Measurements from ENCODE around the gene KLK4. TPM values are rescaled to one million over a fixed set of nuclear protein-coding genes. Genes with fewer than 3 reads are reported as not detected.

KLK4 gene
- total RNA-seq, 2 experiments from 2014 or later, result not detected

DNA sequence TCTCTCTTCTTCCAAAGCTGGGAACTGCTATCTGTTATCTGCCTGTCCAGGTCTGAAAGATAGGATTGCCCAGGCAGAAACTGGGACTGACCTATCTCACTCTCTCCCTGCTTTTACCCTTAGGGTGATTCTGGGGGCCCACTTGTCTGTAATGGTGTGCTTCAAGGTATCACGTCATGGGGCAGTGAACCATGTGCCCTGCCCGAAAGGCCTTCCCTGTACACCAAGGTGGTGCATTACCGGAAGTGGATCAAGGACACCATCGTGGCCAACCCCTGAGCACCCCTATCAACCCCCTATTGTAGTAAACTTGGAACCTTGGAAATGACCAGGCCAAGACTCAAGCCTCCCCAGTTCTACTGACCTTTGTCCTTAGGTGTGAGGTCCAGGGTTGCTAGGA is 51.3 kb downstream of the KLK4 start:
- H3K27ac ChIP-seq (ENCODE audit: low read depth, low read length, poor library complexity, severe bottlenecking), result no peak overlapping the region
- CTCF ChIA-PET (ENCODE audit: unreplicated experiment), result no interaction called here
- no peaks in the 10 kb centered on the region for H3K9me2 ChIP-seq (ENCODE audit: insufficient read depth, low read length)
- no peaks in the 10 kb centered on the region for H3K79me2 ChIP-seq (ENCODE audit: insufficient read depth, low read depth, low read length)
- BruUV-seq (replicated peaks), result no TSS peak
- H3K4me3 ChIP-seq (ENCODE audit: low read depth, low read length, poor library complexity, severe bottlenecking), result no peak overlapping the region
- no peaks in the 10 kb centered on the region for H4K20me1 ChIP-seq (ENCODE audit: insufficient read depth, low read length)
- no peaks in the 10 kb centered on the region for H3K36me3 ChIP-seq (ENCODE audit: insufficient read depth, low read length)
- H3K4me2 ChIP-seq (ENCODE audit: low read length), result no peak overlapping the region
- no peaks in the 10 kb centered on the region for H3K9me3 ChIP-seq (ENCODE audit: low read length)
- no peak overlapping the region for H2AFZ ChIP-seq (ENCODE audit: low read length)
- intact Hi-C loops (cut with micrococcal nuclease; ENCODE audit: unreplicated experiment), result no loop called here
- DNase-seq (ENCODE audit: low spot score), result no peak
- no peak for TF ChIP-seq EZH2phosphoT487 (IDR thresholded peaks at IDR 0.05; ENCODE audit: borderline replicate concordance, low read depth, low read length)
- TF ChIP-seq, protein P1, sequence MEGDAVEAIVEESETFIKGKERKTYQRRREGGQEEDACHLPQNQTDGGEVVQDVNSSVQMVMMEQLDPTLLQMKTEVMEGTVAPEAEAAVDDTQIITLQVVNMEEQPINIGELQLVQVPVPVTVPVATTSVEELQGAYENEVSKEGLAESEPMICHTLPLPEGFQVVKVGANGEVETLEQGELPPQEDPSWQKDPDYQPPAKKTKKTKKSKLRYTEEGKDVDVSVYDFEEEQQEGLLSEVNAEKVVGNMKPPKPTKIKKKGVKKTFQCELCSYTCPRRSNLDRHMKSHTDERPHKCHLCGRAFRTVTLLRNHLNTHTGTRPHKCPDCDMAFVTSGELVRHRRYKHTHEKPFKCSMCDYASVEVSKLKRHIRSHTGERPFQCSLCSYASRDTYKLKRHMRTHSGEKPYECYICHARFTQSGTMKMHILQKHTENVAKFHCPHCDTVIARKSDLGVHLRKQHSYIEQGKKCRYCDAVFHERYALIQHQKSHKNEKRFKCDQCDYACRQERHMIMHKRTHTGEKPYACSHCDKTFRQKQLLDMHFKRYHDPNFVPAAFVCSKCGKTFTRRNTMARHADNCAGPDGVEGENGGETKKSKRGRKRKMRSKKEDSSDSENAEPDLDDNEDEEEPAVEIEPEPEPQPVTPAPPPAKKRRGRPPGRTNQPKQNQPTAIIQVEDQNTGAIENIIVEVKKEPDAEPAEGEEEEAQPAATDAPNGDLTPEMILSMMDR (conservative IDR thresholded peaks at IDR 0.05; ENCODE audit: low read length), result no peak
- POLR2A ChIA-PET, result no interaction called here
- no peaks in the 10 kb centered on the region for H3K4me1 ChIP-seq (ENCODE audit: insufficient read depth, low read length, poor library complexity, severe bottlenecking)

DNA sequence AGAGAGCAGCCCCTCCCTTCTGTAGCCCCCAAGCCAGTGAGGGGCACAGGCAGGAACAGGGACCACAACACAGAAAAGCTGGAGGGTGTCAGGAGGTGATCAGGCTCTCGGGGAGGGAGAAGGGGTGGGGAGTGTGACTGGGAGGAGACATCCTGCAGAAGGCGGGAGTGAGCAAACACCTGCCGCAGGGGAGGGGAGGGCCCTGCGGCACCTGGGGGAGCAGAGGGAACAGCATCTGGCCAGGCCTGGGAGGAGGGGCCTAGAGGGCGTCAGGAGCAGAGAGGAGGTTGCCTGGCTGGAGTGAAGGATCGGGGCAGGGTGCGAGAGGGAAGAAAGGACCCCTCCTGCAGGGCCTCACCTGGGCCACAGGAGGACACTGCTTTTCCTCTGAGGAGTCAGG is 52.3 kb downstream of the KLK4 start:
- Histone ChIP-seq H3K4me2 (ENCODE audit: low read length) (no peak overlapping the region), H3K9me3 (ENCODE audit: low read length) (no peaks in the 10 kb centered on the region), H3K9me2 (ENCODE audit: insufficient read depth, low read length) (no peaks in the 10 kb centered on the region), H2AFZ (ENCODE audit: low read length) (no peak overlapping the region), H3K4me1 (ENCODE audit: insufficient read depth, low read length, poor library complexity, severe bottlenecking) (no peaks in the 10 kb centered on the region), H3K36me3 (ENCODE audit: insufficient read depth, low read length) (no peaks in the 10 kb centered on the region), H3K79me2 (ENCODE audit: insufficient read depth, low read depth, low read length) (no peaks in the 10 kb centered on the region), H4K20me1 (ENCODE audit: insufficient read depth, low read length) (no peaks in the 10 kb centered on the region), H3K4me3 (ENCODE audit: low read depth, low read length, poor library complexity, severe bottlenecking) (no peak overlapping the region), H3K27ac (ENCODE audit: low read depth, low read length, poor library complexity, severe bottlenecking) (no peak overlapping the region)
- DNase-seq (ENCODE audit: low spot score), result no peak
- CTCF ChIA-PET (ENCODE audit: unreplicated experiment), result no interaction called here
- no peak for TF ChIP-seq EZH2phosphoT487 (IDR thresholded peaks at IDR 0.05; ENCODE audit: borderline replicate concordance, low read depth, low read length)
- TF ChIP-seq, protein P1 (conservative IDR thresholded peaks at IDR 0.05; ENCODE audit: low read length), result no peak
- intact Hi-C loops (cut with micrococcal nuclease; ENCODE audit: unreplicated experiment), result no loop called here
- POLR2A ChIA-PET, result no interaction called here
- BruUV-seq (replicated peaks), result no TSS peak

DNA sequence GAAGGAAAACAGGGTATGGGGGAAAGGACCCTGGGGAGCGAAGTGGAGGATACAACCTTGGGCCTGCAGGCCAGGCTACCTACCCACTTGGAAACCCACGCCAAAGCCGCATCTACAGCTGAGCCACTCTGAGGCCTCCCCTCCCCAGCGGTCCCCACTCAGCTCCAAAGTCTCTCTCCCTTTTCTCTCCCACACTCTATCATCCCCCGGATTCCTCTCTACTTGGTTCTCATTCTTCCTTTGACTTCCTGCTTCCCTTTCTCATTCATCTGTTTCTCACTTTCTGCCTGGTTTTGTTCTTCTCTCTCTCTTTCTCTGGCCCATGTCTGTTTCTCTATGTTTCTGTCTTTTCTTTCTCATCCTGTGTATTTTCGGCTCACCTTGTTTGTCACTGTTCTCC is 53.8 kb downstream of the KLK4 start:
- no peaks in the 10 kb centered on the region for H4K20me1 ChIP-seq (ENCODE audit: insufficient read depth, low read length)
- no peaks in the 10 kb centered on the region for H3K4me1 ChIP-seq (ENCODE audit: insufficient read depth, low read length, poor library complexity, severe bottlenecking)
- no peak overlapping the region for H3K4me2 ChIP-seq (ENCODE audit: low read length)
- POLR2A ChIA-PET, result no interaction called here
- no peak overlapping the region for H3K27ac ChIP-seq (ENCODE audit: low read depth, low read length, poor library complexity, severe bottlenecking)
- no TSS peak for BruUV-seq (replicated peaks)
- no peak overlapping the region for H2AFZ ChIP-seq (ENCODE audit: low read length)
- H3K36me3 ChIP-seq (ENCODE audit: insufficient read depth, low read length), result no peaks in the 10 kb centered on the region
- no peak overlapping the region for H3K4me3 ChIP-seq (ENCODE audit: low read depth, low read length, poor library complexity, severe bottlenecking)
- CTCF ChIA-PET (ENCODE audit: unreplicated experiment), result no interaction called here
- H3K79me2 ChIP-seq (ENCODE audit: insufficient read depth, low read depth, low read length), result no peaks in the 10 kb centered on the region
- no peaks in the 10 kb centered on the region for H3K9me3 ChIP-seq (ENCODE audit: low read length)
- DNase-seq (ENCODE audit: low spot score), result no peak
- no peak for TF ChIP-seq EZH2phosphoT487 (IDR thresholded peaks at IDR 0.05; ENCODE audit: borderline replicate concordance, low read depth, low read length)
- TF ChIP-seq, protein P1 (conservative IDR thresholded peaks at IDR 0.05; ENCODE audit: low read length), result no peak
- intact Hi-C loops (cut with micrococcal nuclease; ENCODE audit: unreplicated experiment), result no loop called here
- H3K9me2 ChIP-seq (ENCODE audit: insufficient read depth, low read length), result no peaks in the 10 kb centered on the region

Other genes with a start within 250 kb of the KLK4 start
- 0.03 TPM in 2 replicates for gene SHANK1, start 191.6 kb downstream of the KLK4 start, total RNA-seq (2014; rRNA removed; shearing (Covaris generic))
- 10.7 and 13.1 TPM in 2 replicates for gene SHANK1, start 191.6 kb downstream of the KLK4 start, total RNA-seq (2022)
- gene CLEC11A, start 188.0 kb downstream of the KLK4 start, total RNA-seq (2014; rRNA removed; shearing (Covaris generic)), result 1.0 and 2.0 TPM in 2 replicates
- 4.2 and 4.5 TPM in 2 replicates for gene CLEC11A, start 188.0 kb downstream of the KLK4 start, total RNA-seq (2022)
- gene GPR32, start 140.9 kb downstream of the KLK4 start, total RNA-seq (2014; rRNA removed; shearing (Covaris generic)), result not detected in 2 replicates
- not detected in 2 replicates for gene GPR32, start 140.9 kb downstream of the KLK4 start, total RNA-seq (2022)
- not detected in 2 replicates for gene ACP4, start 121.0 kb downstream of the KLK4 start, total RNA-seq (2014; rRNA removed; shearing (Covaris generic))
- gene ACP4, start 121.0 kb downstream of the KLK4 start, total RNA-seq (2022), result not detected in 2 replicates
- gene KLK1, start 87.6 kb downstream of the KLK4 start, total RNA-seq (2014; rRNA removed; shearing (Covaris generic)), result not detected in 2 replicates
- 3.4 and 5.1 TPM in 2 replicates for gene KLK1, start 87.6 kb downstream of the KLK4 start, total RNA-seq (2022)
- not detected in 2 replicates for gene KLK15, start 77.8 kb downstream of the KLK4 start, total RNA-seq (2014; rRNA removed; shearing (Covaris generic))
- not detected in 2 replicates for gene KLK15, start 77.8 kb downstream of the KLK4 start, total RNA-seq (2022)
- gene KLK3, start 56.5 kb downstream of the KLK4 start, total RNA-seq (2014; rRNA removed; shearing (Covaris generic)), result not detected in 2 replicates
- not detected in 2 replicates for gene KLK3, start 56.5 kb downstream of the KLK4 start, total RNA-seq (2022)
- gene KLK2, start 38.0 kb downstream of the KLK4 start, total RNA-seq (2014; rRNA removed; shearing (Covaris generic)), result not detected in 2 replicates
- gene KLK2, start 38.0 kb downstream of the KLK4 start, total RNA-seq (2022), result not detected in 2 replicates
- not detected in 2 replicates for gene KLK5, start 41.6 kb upstream of the KLK4 start, total RNA-seq (2014; rRNA removed; shearing (Covaris generic))
- not detected in 2 replicates for gene KLK5, start 41.6 kb upstream of the KLK4 start, total RNA-seq (2022)
- not detected in 2 replicates for gene KLK6, start 58.2 kb upstream of the KLK4 start, total RNA-seq (2014; rRNA removed; shearing (Covaris generic))
- gene KLK6, start 58.2 kb upstream of the KLK4 start, total RNA-seq (2022), result not detected in 2 replicates
- gene KLK7, start 72.5 kb upstream of the KLK4 start, total RNA-seq (2014; rRNA removed; shearing (Covaris generic)), result not detected in 2 replicates
- not detected in 2 replicates for gene KLK7, start 72.5 kb upstream of the KLK4 start, total RNA-seq (2022)
- not detected in 2 replicates for gene KLK8, start 90.2 kb upstream of the KLK4 start, total RNA-seq (2014; rRNA removed; shearing (Covaris generic))
- not detected in 2 replicates for gene KLK8, start 90.2 kb upstream of the KLK4 start, total RNA-seq (2022)
- gene KLK10, start 108.3 kb upstream of the KLK4 start, total RNA-seq (2014; rRNA removed; shearing (Covaris generic)), result not detected in 2 replicates
- gene KLK10, start 108.3 kb upstream of the KLK4 start, total RNA-seq (2022), result not detected in 2 replicates
- not detected in 2 replicates for gene KLK11, start 115.2 kb upstream of the KLK4 start, total RNA-seq (2014; rRNA removed; shearing (Covaris generic))
- gene KLK11, start 115.2 kb upstream of the KLK4 start, total RNA-seq (2022), result not detected in 2 replicates
- gene KLK12, start 123.6 kb upstream of the KLK4 start, total RNA-seq (2014; rRNA removed; shearing (Covaris generic)), result not detected in 2 replicates
- not detected in 2 replicates for gene KLK12, start 123.6 kb upstream of the KLK4 start, total RNA-seq (2022)
- not detected in 2 replicates for gene KLK13, start 153.7 kb upstream of the KLK4 start, total RNA-seq (2014; rRNA removed; shearing (Covaris generic))
- gene KLK13, start 153.7 kb upstream of the KLK4 start, total RNA-seq (2022), result not detected in 2 replicates
- not detected in 2 replicates for gene KLK14, start 171.5 kb upstream of the KLK4 start, total RNA-seq (2014; rRNA removed; shearing (Covaris generic))
- gene KLK14, start 171.5 kb upstream of the KLK4 start, total RNA-seq (2022), result 0.84 and 0.89 TPM in 2 replicates
- 9.6 and 13.3 TPM in 2 replicates for gene CTU1, start 197.0 kb upstream of the KLK4 start, total RNA-seq (2014; rRNA removed; shearing (Covaris generic))
- 6.9 and 8.3 TPM in 2 replicates for gene CTU1, start 197.0 kb upstream of the KLK4 start, total RNA-seq (2022)
- not detected in 2 replicates for gene SIGLEC9, start 213.5 kb upstream of the KLK4 start, total RNA-seq (2014; rRNA removed; shearing (Covaris generic))
- not detected in 2 replicates for gene SIGLEC9, start 213.5 kb upstream of the KLK4 start, total RNA-seq (2022)
- not detected in 2 replicates for gene SIGLEC7, start 230.9 kb upstream of the KLK4 start, total RNA-seq (2014; rRNA removed; shearing (Covaris generic))
- gene SIGLEC7, start 230.9 kb upstream of the KLK4 start, total RNA-seq (2022), result not detected in 2 replicates